GM12891 (cell line): Measurements from ENCODE around the gene LGR5.

Source experiments
- DNase-seq: peaks from one replicate; pipeline ENCODE4 v3.0.0; 2011; ENCODE audit warnings: low spot score; ENCODE audit not compliant: insufficient read length
- FAIRE-seq: peaks from 2 replicates; lab custom pipeline; 2011; peaks lifted over from hg19 to GRCh38; lab: Jason Lieb, UNC
- PAX5 ChIP-seq: IDR thresholded peaks from 2 replicates; pipeline ENCODE4 v1.6.1; 2011; ENCODE audit warnings: low read length, moderate library complexity, mild to moderate bottlenecking; ENCODE audit not compliant: insufficient read depth, severe bottlenecking
- POLR2A ChIP-seq: IDR thresholded peaks from 2 replicates; pipeline ENCODE4 v1.6.1; 2011; ENCODE audit warnings: low read depth, low read length, control low read depth
- POLR2AphosphoS5 ChIP-seq: IDR thresholded peaks from 2 replicates; pipeline ENCODE4 v1.6.1; 2011; ENCODE audit warnings: low read depth, low read length, control low read depth
- POU2F2 ChIP-seq: IDR thresholded peaks from 2 replicates; pipeline ENCODE4 v1.6.1; 2011; ENCODE audit warnings: low read depth, mild to moderate bottlenecking, control low read depth, low read length, moderate library complexity
- SPI1 ChIP-seq: IDR thresholded peaks from 2 replicates; pipeline ENCODE4 v1.6.1; 2011; ENCODE audit warnings: low read depth, low read length, control low read depth
- TAF1 ChIP-seq: IDR thresholded peaks from 2 replicates; pipeline ENCODE4 v1.6.1; 2011; ENCODE audit warnings: low read depth, low read length, control low read depth

LGR5 gene

GRCh38 chr12:71607494-71608330 is 168.1 kb downstream of the LGR5 start:
- no peak for TF ChIP-seq SPI1
- TF ChIP-seq TAF1 = no peak
- TF ChIP-seq POLR2AphosphoS5 = no peak
- no peak for TF ChIP-seq POLR2A
- TF ChIP-seq PAX5 = no peak
- no peak for TF ChIP-seq POU2F2
- DNase-seq (no peak), FAIRE-seq (no peak)

GRCh38 chr12:71610031-71610795 is 170.6 kb downstream of the LGR5 start:
- TF ChIP-seq POU2F2 = no peak
- FAIRE-seq = peak; percentile 23
- DNase-seq = no peak

- no peak for DNase-seq
- no peak for FAIRE-seq
- TF ChIP-seq POLR2AphosphoS5 (no peak), POU2F2 (no peak), POLR2A (no peak), SPI1 (no peak), TAF1 (no peak), PAX5 (no peak)
These were observed 182.3 kb downstream of the LGR5 start for GRCh38 chr12:71621938-71622337.

GRCh38 chr12:71625476-71625875 is 185.9 kb downstream of the LGR5 start:
- TF ChIP-seq PAX5 (no peak), POLR2AphosphoS5 (no peak), POLR2A (no peak), TAF1 (no peak), POU2F2 (no peak), SPI1 (no peak)
- FAIRE-seq = no peak
- DNase-seq = no peak

GRCh38 chr12:71626098-71626497 is 186.5 kb downstream of the LGR5 start:
- DNase-seq (no peak), FAIRE-seq (no peak)

GRCh38 chr12:71626768-71627167 is 187.2 kb downstream of the LGR5 start:
- no peak for FAIRE-seq

More at GRCh38 chr12:71626098-71626497, 186.5 kb downstream of the LGR5 start:
- TF ChIP-seq SPI1 = peak; percentile 69
- TF ChIP-seq POLR2A = no peak
- no peak for TF ChIP-seq POU2F2

GRCh38 chr12:71627438-71628002 is 187.9 kb downstream of the LGR5 start:
- no peak for FAIRE-seq
- TF ChIP-seq TAF1 (no peak), POLR2AphosphoS5 (no peak), SPI1 (no peak), POU2F2 (no peak), POLR2A (no peak), PAX5 (no peak)
- no peak for DNase-seq

More at GRCh38 chr12:71626768-71627167, 187.2 kb downstream of the LGR5 start:
- TF ChIP-seq POLR2AphosphoS5 = no peak
- no peak for DNase-seq
